Glutamatergic neuron (in vitro differentiated cells): ENCODE measurements around the gene UFM1. TPM values are rescaled to one million over a fixed set of nuclear protein-coding genes. Genes with fewer than 3 reads are reported as not detected.
"Not testable (repeated sequence)": the region's sequence is repeated elsewhere in the genome, so short reads cannot be mapped to it uniquely, and the experiment has no call there.

Source experiments
- DNase-seq: peaks from one replicate; pipeline ENCODE4 v3.0.0; 2022
- H3K27ac Mint-ChIP-seq: one replicate; pipeline ENCODE4 v1.8.0; 2020; ENCODE audit warnings: mild to moderate bottlenecking, mixed read lengths, inconsistent platforms; ENCODE audit not compliant: unreplicated experiment
- H3K27me3 Mint-ChIP-seq: one replicate; pipeline ENCODE4 v1.8.0; 2020; ENCODE audit warnings: mild to moderate bottlenecking, moderate library complexity, mixed read lengths, inconsistent platforms; ENCODE audit not compliant: unreplicated experiment
- H3K36me3 Mint-ChIP-seq: one replicate; pipeline ENCODE4 v1.8.0; 2020; ENCODE audit warnings: mild to moderate bottlenecking, mixed read lengths, inconsistent platforms; ENCODE audit not compliant: unreplicated experiment
- H3K4me1 Mint-ChIP-seq: one replicate; pipeline ENCODE4 v1.8.0; 2020; ENCODE audit warnings: mild to moderate bottlenecking, low read depth, mixed read lengths, inconsistent platforms; ENCODE audit not compliant: unreplicated experiment
- H3K4me3 Mint-ChIP-seq: one replicate; pipeline ENCODE4 v1.8.0; 2020; ENCODE audit warnings: mild to moderate bottlenecking, mixed read lengths, inconsistent platforms; ENCODE audit not compliant: unreplicated experiment
- H3K9me3 Mint-ChIP-seq: one replicate; pipeline ENCODE4 v1.8.0; 2020; ENCODE audit warnings: mild to moderate bottlenecking, moderate library complexity, mixed read lengths, inconsistent platforms; ENCODE audit not compliant: unreplicated experiment
- CTCF ChIP-seq: fragments of 200-600 bp; sonication (generic); IDR thresholded peaks from one replicate; pipeline ENCODE4 v1.5.0; 2021; ENCODE audit not compliant: partially characterized antibody, unreplicated experiment
- long read RNA-seq: library from polyadenylated mRNA; unstranded; transcript quantifications from one replicate; pipeline ENCODE4 v2.0.0, GENCODE V29; 2020; ENCODE audit not compliant: unreplicated experiment
- total RNA-seq: library from RNA; stranded (reverse); fragmentation: NEBNext Ultra II Directional; extraction: Animal tissue kit (Norgen Biotek cat#: 25700); gene quantifications from one replicate; pipeline ENCODE4 v1.2.1, GENCODE V29; 2021; ENCODE audit not compliant: unreplicated experiment

UFM1 gene
- 61.0 TPM for total RNA-seq
- long read RNA-seq, transcript UFM1-201 (6 exons, 3,138 nt) = major isoform, 29 of 41 reads
- long read RNA-seq, partial matches to known transcripts = 1 of 41 reads
- long read RNA-seq, other reads (novel, unspliced or antisense) = 8 of 41 reads

GRCh38 chr13:38349390-38350113 lies at the start of gene UFM1:
TSS of gene UFM1 (plus strand) at chr13:38349851. CDS start at chr13:38349920, 69 bp downstream.
- H3K27me3 Mint-ChIP-seq = no peaks in the 10 kb centered on the region
- peak within 1 kb of the TSS; percentile 99 for H3K4me3 Mint-ChIP-seq
- H3K9me3 Mint-ChIP-seq = no peaks in the 10 kb centered on the region
- DNase-seq = peak; percentile 75
- H3K27ac Mint-ChIP-seq = peak within 1 kb of the TSS; percentile 85
- no peak for TF ChIP-seq CTCF
- no peaks in the 10 kb centered on the region for H3K36me3 Mint-ChIP-seq
- H3K4me1 Mint-ChIP-seq = peaks cover 13% of the 10 kb centered on the region

- H3K9me3 Mint-ChIP-seq = no peaks in the 10 kb centered on the region
- H3K36me3 Mint-ChIP-seq = no peaks in the 10 kb centered on the region
- no peak for TF ChIP-seq CTCF
- H3K4me3 Mint-ChIP-seq = no peak overlapping the region
- H3K27me3 Mint-ChIP-seq = peaks cover 2% of the 10 kb centered on the region
- H3K4me1 Mint-ChIP-seq = no peaks in the 10 kb centered on the region
- no peak overlapping the region for H3K27ac Mint-ChIP-seq
- no peak for DNase-seq
Observed at GRCh38 chr13:38301236-38301635, 48.4 kb upstream of the UFM1 start.

- Mint-ChIP-seq H3K36me3 (no peaks in the 10 kb centered on the region), H3K27ac (no peak overlapping the region), H3K4me3 (no peak overlapping the region), H3K27me3 (no peaks in the 10 kb centered on the region), H3K4me1 (no peaks in the 10 kb centered on the region), H3K9me3 (no peaks in the 10 kb centered on the region)
- TF ChIP-seq CTCF = no peak
- no peak for DNase-seq
Observed at GRCh38 chr13:38303816-38304320, 45.8 kb upstream of the UFM1 start.

- Mint-ChIP-seq H3K9me3 (no peaks in the 10 kb centered on the region), H3K36me3 (no peaks in the 10 kb centered on the region), H3K4me1 (no peaks in the 10 kb centered on the region), H3K27me3 (no peaks in the 10 kb centered on the region), H3K27ac (no peak overlapping the region), H3K4me3 (no peak overlapping the region)
- no peak for DNase-seq
- TF ChIP-seq CTCF = no peak
Observed at GRCh38 chr13:38308736-38309135, 40.9 kb upstream of the UFM1 start.

GRCh38 chr13:38309397-38309796 lies 40.3 kb upstream of the UFM1 start:
- Mint-ChIP-seq H3K4me3 (no peak overlapping the region), H3K36me3 (no peaks in the 10 kb centered on the region), H3K27ac (no peak overlapping the region), H3K27me3 (no peaks in the 10 kb centered on the region), H3K9me3 (no peaks in the 10 kb centered on the region), H3K4me1 (no peaks in the 10 kb centered on the region)
- no peak for DNase-seq
- TF ChIP-seq CTCF = no peak

- not testable (repeated sequence) for H3K36me3 Mint-ChIP-seq, H3K9me3 Mint-ChIP-seq, H3K27ac Mint-ChIP-seq, DNase-seq, H3K27me3 Mint-ChIP-seq, H3K4me3 Mint-ChIP-seq, H3K4me1 Mint-ChIP-seq
Observed at GRCh38 chr13:38311175-38311574, 38.5 kb upstream of the UFM1 start.
